Osteocyte (in vitro differentiated cells): ENCODE measurements around the gene THAP9. TPM values are rescaled to one million over a fixed set of nuclear protein-coding genes. Genes with fewer than 3 reads are reported as not detected.
"Not testable (repeated sequence)": the region's sequence is repeated elsewhere in the genome, so short reads cannot be mapped to it uniquely, and the experiment has no call there.

Source experiments
- DNase-seq: peaks from one replicate; pipeline ENCODE4 v3.0.0; 2021; ENCODE audit warnings: mixed read lengths; ENCODE audit not compliant: unreplicated experiment; ENCODE audit errors: extremely low spot score
- H3K27ac Mint-ChIP-seq: one replicate; pipeline ENCODE4 v1.8.0; 2021; ENCODE audit warnings: mild to moderate bottlenecking, mixed read lengths; ENCODE audit not compliant: unreplicated experiment
- H3K27me3 Mint-ChIP-seq: one replicate; pipeline ENCODE4 v1.8.0; 2021; ENCODE audit warnings: mixed read lengths; ENCODE audit not compliant: unreplicated experiment
- H3K36me3 Mint-ChIP-seq: one replicate; pipeline ENCODE4 v1.8.0; 2021; ENCODE audit warnings: mixed read lengths; ENCODE audit not compliant: unreplicated experiment
- H3K4me1 Mint-ChIP-seq: one replicate; pipeline ENCODE4 v1.8.0; 2021; ENCODE audit warnings: mixed read lengths; ENCODE audit not compliant: unreplicated experiment
- H3K4me3 Mint-ChIP-seq: one replicate; pipeline ENCODE4 v1.8.0; 2021; ENCODE audit warnings: mild to moderate bottlenecking, moderate library complexity, mixed read lengths; ENCODE audit not compliant: unreplicated experiment
- H3K9me3 Mint-ChIP-seq: one replicate; pipeline ENCODE4 v1.8.0; 2021; ENCODE audit warnings: mixed read lengths; ENCODE audit not compliant: unreplicated experiment
- CTCF ChIP-seq: fragments of 200-600 bp; sonication (generic); IDR thresholded peaks from 2 replicates; pipeline ENCODE4 v1.5.0; 2021; ENCODE audit warnings: antibody characterized with exemption, mild to moderate bottlenecking, moderate library complexity
- total RNA-seq: library from RNA; stranded (reverse); gene quantifications from 2 replicates; pipeline ENCODE4 v1.2.1, GENCODE V29; 2021

THAP9 gene
- total RNA-seq, 1 donor from 2014 or later: 4.9 TPM

DNA sequence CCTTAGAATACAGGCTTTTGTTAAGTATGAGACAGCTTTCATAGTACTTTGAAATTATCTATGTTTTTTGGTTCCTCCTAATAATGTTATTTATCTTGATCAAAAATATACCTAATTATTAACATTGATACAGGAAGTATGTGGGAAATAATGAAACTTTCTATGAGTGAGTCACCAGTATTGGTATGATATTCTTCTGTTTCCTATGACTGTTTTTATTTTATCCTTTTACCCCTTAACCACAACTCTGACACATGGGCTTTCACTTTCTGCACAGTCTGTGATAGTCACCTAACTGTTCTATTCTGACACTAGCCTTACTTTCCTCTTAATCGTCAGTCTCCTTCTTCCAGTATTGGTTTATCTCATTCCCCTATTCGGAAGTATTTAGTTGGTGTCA, 4.7 kb downstream of the THAP9 start:
- Mint-ChIP-seq H3K36me3 (peaks cover 11% of the 10 kb centered on the region), H3K4me3 (no peak overlapping the region), H3K4me1 (peaks cover 8% of the 10 kb centered on the region), H3K9me3 (no peaks in the 10 kb centered on the region), H3K27me3 (no peaks in the 10 kb centered on the region), H3K27ac (no peak overlapping the region)
- TF ChIP-seq CTCF: no peak
- no peak for DNase-seq

- H3K36me3 Mint-ChIP-seq: peaks cover 17% of the 10 kb centered on the region
- TF ChIP-seq CTCF: no peak
- peaks cover 8% of the 10 kb centered on the region for H3K4me1 Mint-ChIP-seq
- no peak overlapping the region for H3K27ac Mint-ChIP-seq
- H3K27me3 Mint-ChIP-seq: no peaks in the 10 kb centered on the region
- no peak overlapping the region for H3K4me3 Mint-ChIP-seq
- no peaks in the 10 kb centered on the region for H3K9me3 Mint-ChIP-seq
- no peak for DNase-seq
Measured at GRCh38 chr4:82906469-82906868, 5.9 kb downstream of the THAP9 start.

DNA sequence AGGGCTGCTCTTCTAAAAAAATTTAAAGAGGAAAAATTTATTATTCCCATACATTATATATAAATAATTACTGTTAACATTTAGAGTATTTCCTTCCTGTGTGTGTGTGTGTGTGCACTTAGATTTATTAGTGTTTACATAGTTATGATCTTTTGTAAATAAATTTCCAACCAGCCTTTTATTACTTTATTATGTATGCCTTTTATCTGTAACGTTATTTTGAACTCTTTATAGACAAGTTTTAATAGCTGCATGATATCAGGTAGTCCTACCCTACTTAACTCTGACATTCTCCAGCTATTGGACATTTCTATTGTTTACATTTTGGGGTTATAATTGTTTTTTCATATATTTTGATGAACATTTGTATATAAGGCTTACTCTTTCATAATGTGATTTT, 8.8 kb downstream of the THAP9 start:
- Mint-ChIP-seq H3K27ac (no peak overlapping the region), H3K27me3 (no peaks in the 10 kb centered on the region), H3K9me3 (no peaks in the 10 kb centered on the region), H3K36me3 (peaks cover 23% of the 10 kb centered on the region), H3K4me3 (no peak overlapping the region), H3K4me1 (peaks cover 5% of the 10 kb centered on the region)
- TF ChIP-seq CTCF: no peak
- DNase-seq: no peak

DNA sequence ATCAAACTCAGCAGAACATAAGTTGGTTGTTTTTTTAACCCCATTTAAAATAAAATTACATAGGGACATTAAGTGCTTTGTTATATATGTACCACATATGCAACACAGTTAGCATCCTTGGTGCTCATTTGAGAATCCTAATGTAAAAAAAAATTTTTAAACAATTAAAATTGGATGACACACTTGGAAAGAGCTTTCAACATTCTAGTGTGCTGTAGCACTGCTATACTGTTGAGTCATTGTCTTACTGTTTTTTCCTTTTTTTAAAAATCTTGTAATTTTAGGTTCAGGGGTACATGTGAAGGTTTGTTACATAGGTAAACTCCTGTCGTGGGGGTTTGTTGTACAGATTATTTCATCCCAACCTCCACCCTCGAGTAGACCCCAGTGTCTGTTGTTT, 12.8 kb downstream of the THAP9 start:
- Mint-ChIP-seq H3K27ac (no peak overlapping the region), H3K27me3 (no peaks in the 10 kb centered on the region), H3K36me3 (peaks cover 20% of the 10 kb centered on the region), H3K4me1 (no peaks in the 10 kb centered on the region), H3K4me3 (no peak overlapping the region), H3K9me3 (no peaks in the 10 kb centered on the region)
- DNase-seq: no peak
- no peak for TF ChIP-seq CTCF

DNA sequence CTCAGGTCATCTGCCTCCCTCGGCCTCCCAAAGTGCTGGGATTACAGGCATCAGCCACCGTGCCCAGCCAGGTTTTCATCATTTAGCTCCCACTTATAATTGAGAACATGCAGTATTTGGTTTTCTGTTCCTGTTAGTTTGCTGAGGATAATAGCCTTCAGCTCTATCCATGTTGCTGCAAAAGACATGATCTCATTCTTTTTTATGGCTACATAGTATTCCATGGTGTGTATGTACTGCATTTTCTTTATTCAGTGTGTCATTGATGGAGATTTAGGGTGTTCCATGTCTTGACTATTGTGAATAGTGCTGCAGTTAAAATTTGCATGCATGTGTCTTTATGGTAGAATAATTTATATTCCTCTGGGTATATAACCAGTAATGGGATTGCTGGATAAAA, 13.4 kb downstream of the THAP9 start:
- H3K9me3 Mint-ChIP-seq, H3K27ac Mint-ChIP-seq, H3K27me3 Mint-ChIP-seq, H3K4me1 Mint-ChIP-seq, DNase-seq, H3K4me3 Mint-ChIP-seq: not testable (repeated sequence)
- peaks cover 21% of the 10 kb centered on the region for H3K36me3 Mint-ChIP-seq

DNA sequence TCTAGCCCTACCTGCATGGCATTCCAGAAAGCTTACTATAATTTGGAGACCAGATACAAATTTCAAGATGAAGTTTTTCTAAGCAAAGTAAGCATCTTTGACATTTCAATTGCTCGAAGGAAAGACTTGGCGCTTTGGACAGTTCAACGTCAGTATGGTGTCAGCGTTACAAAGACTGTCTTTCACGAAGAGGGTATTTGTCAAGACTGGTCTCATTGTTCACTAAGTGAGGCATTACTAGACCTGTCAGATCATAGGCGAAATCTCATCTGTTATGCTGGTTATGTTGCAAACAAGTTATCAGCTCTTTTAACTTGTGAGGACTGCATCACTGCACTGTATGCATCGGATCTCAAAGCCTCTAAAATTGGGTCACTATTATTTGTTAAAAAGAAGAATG, 17.6 kb downstream of the THAP9 start:
- no peaks in the 10 kb centered on the region for H3K9me3 Mint-ChIP-seq
- no peak for TF ChIP-seq CTCF
- no peak for DNase-seq
- H3K36me3 Mint-ChIP-seq: peaks cover 11% of the 10 kb centered on the region
- H3K27me3 Mint-ChIP-seq: no peaks in the 10 kb centered on the region
- no peak overlapping the region for H3K27ac Mint-ChIP-seq
- H3K4me1 Mint-ChIP-seq: no peaks in the 10 kb centered on the region
- no peak overlapping the region for H3K4me3 Mint-ChIP-seq
